SK-N-SH (cell line): Measurements from ENCODE around the gene SCAPER. TPM values are rescaled to one million over a fixed set of nuclear protein-coding genes. Genes with fewer than 3 reads are reported as not detected.

ENCODE experiments used
- CTCF ChIA-PET: fragments of 300-600, 350-600 bp; formaldehyde crosslinking; extraction: SDS; loops from one replicate; lab custom pipeline; 2021; lab: Yijun Ruan, JAX
- POLR2A ChIA-PET: fragments of 350-600 bp; sonication (Branson Sonifier 250); formaldehyde crosslinking; extraction: SDS; loops from one replicate; lab custom pipeline; 2020; ENCODE audit warnings: antibody characterized with exemption, inconsistent platforms; lab: Yijun Ruan, JAX
- DNase-seq: peaks from one replicate; pipeline ENCODE4 v3.0.0; 2012
- H2AFZ ChIP-seq: fragments of 200-600 bp; sonication (generic); 2 replicates; pipeline ENCODE4 v1.8.1; 2016; ENCODE audit warnings: antibody characterized with exemption, mild to moderate bottlenecking, low read depth
- H3F3A ChIP-seq: fragments of 200-600 bp; sonication (generic); replicated peaks from 2 replicates; pipeline ENCODE3; 2016; ENCODE audit warnings: antibody characterized with exemption, mild to moderate bottlenecking; ENCODE audit not compliant: insufficient read depth
- H3K27ac ChIP-seq, 2 experiments: fragments of 200-500 bp in 1 of 2; fragments of 200-600 bp in 1 of 2; sonication (Bioruptor generic) in 1 of 2; sonication (generic), shearing (Covaris generic) in 1 of 2; 2 replicates each; pipeline versions ENCODE4 v1.5.1 to v1.6.1; 2014 to 2016; ENCODE audit warnings: low read depth in 2 of 2, inconsistent platforms in 1 of 2, low read length in 1 of 2, mild to moderate bottlenecking in 1 of 2, mixed read lengths in 1 of 2
- H3K27me3 ChIP-seq: fragments of 200-600 bp; sonication (generic), shearing (Covaris generic); 2 replicates; pipeline ENCODE4 v1.6.1; 2016; ENCODE audit warnings: mixed run types; ENCODE audit not compliant: insufficient read depth
- H3K36me3 ChIP-seq, 2 experiments: fragments of 200-500 bp in 1 of 2; fragments of 200-600 bp in 1 of 2; sonication (Bioruptor generic) in 1 of 2; sonication (generic) in 1 of 2; replicated peaks in 1 of 2; 2 replicates each; pipeline versions ENCODE3 to v1.5.1; 2014 to 2016; ENCODE audit warnings: low read length in 1 of 2, mild to moderate bottlenecking in 1 of 2; ENCODE audit not compliant: insufficient read depth in 2 of 2, control insufficient read depth in 1 of 2
- H3K4me1 ChIP-seq, 2 experiments: fragments of 200-500 bp in 1 of 2; fragments of 200-600 bp in 1 of 2; sonication (Bioruptor generic) in 1 of 2; sonication (generic), shearing (Covaris generic) in 1 of 2; 2 replicates each; pipeline versions ENCODE4 v1.5.1 to v1.6.1; 2014 to 2016; ENCODE audit warnings: low read depth in 1 of 2, low read length in 1 of 2, mixed run types in 1 of 2; ENCODE audit not compliant: insufficient read depth in 2 of 2, control insufficient read depth in 1 of 2
- H3K4me2 ChIP-seq: fragments of 200-600 bp; sonication (generic), shearing (Covaris generic); 2 replicates; pipeline ENCODE4 v1.6.1; 2017; ENCODE audit warnings: mixed run types
- H3K4me3 ChIP-seq, 2 experiments: fragments of 200-500 bp in 1 of 2; fragments of 200-600 bp in 1 of 2; sonication (Bioruptor generic) in 1 of 2; sonication (generic), shearing (Covaris generic) in 1 of 2; 2 replicates each; pipeline versions ENCODE4 v1.5.1 to v1.8.1; 2014 to 2016; ENCODE audit warnings: low read depth in 2 of 2, inconsistent platforms in 1 of 2, low read length in 1 of 2, mild to moderate bottlenecking in 1 of 2, mixed read lengths in 1 of 2, moderate library complexity in 1 of 2
- H3K79me2 ChIP-seq: fragments of 200-600 bp; sonication (generic); 2 replicates; pipeline ENCODE4 v1.8.1; 2017; ENCODE audit warnings: mild to moderate bottlenecking; ENCODE audit not compliant: insufficient read depth
- H3K9ac ChIP-seq: fragments of 200-600 bp; sonication (generic); 2 replicates; pipeline ENCODE4 v1.6.1; 2017; ENCODE audit warnings: mixed run types
- H3K9me2 ChIP-seq: fragments of 200-600 bp; sonication (generic); 2 replicates; pipeline ENCODE4 v1.6.1; 2017; ENCODE audit warnings: mixed run types
- H3K9me3 ChIP-seq: fragments of 200-600 bp; sonication (generic); 2 replicates; pipeline ENCODE4 v1.6.1; 2017; ENCODE audit warnings: mixed run types, mild to moderate bottlenecking, moderate library complexity
- H4K20me1 ChIP-seq: fragments of 200-600 bp; sonication (generic); 2 replicates; pipeline ENCODE4 v1.6.1; 2017; ENCODE audit warnings: mild to moderate bottlenecking, mixed run types; ENCODE audit not compliant: insufficient read depth
- CTCF ChIP-seq: fragments of 200-600 bp; sonication (generic); IDR thresholded peaks from 2 replicates; pipeline ENCODE4 v1.6.1; 2017; ENCODE audit warnings: antibody characterized with exemption, mild to moderate bottlenecking, moderate library complexity
- EZH2phosphoT487 ChIP-seq: fragments of 200-600 bp; sonication (generic); IDR thresholded peaks from 2 replicates; pipeline ENCODE4 v1.6.1; 2017; ENCODE audit warnings: low read depth, mixed run types, mild to moderate bottlenecking, antibody characterized with exemption, moderate library complexity, borderline replicate concordance
- FOSL2 ChIP-seq: IDR thresholded peaks from 2 replicates; pipeline ENCODE4 v1.4.0; 2012; ENCODE audit warnings: low read depth, mild to moderate bottlenecking, moderate library complexity, borderline replicate concordance
- GABPA ChIP-seq: IDR thresholded peaks from 2 replicates; pipeline ENCODE4 v1.4.0; 2012; ENCODE audit warnings: low read depth, mild to moderate bottlenecking
- MAX ChIP-seq: IDR thresholded peaks from 2 replicates; pipeline ENCODE4 v1.4.0; 2012; ENCODE audit warnings: low read depth
- MXI1 ChIP-seq: IDR thresholded peaks from 2 replicates; pipeline ENCODE4 v1.6.1; 2012; ENCODE audit warnings: mild to moderate bottlenecking, low read depth, low read length, improper control_type of control experiment
- NRF1 ChIP-seq: IDR thresholded peaks from 2 replicates; pipeline ENCODE4 v1.6.1; 2012; ENCODE audit warnings: low read depth, mild to moderate bottlenecking, low read length
- PBX3 ChIP-seq: IDR thresholded peaks from 2 replicates; pipeline ENCODE4; 2012
- POLR2AphosphoS5 ChIP-seq: IDR thresholded peaks from 2 replicates; pipeline ENCODE4 v1.6.1; 2012; ENCODE audit warnings: low read depth, low read length
- RXRA ChIP-seq: IDR thresholded peaks from 2 replicates; pipeline ENCODE4 v1.4.0; 2012; ENCODE audit warnings: low read depth, mild to moderate bottlenecking, borderline replicate concordance
- TAF1 ChIP-seq: IDR thresholded peaks from 2 replicates; pipeline ENCODE4 v1.6.1; 2012; ENCODE audit warnings: low read depth, mild to moderate bottlenecking, low read length, moderate library complexity, borderline replicate concordance
- TEAD4 ChIP-seq: IDR thresholded peaks from 2 replicates; pipeline ENCODE4 v1.4.0; 2012; ENCODE audit warnings: mild to moderate bottlenecking, borderline replicate concordance; ENCODE audit not compliant: insufficient read depth
- USF1 ChIP-seq: IDR thresholded peaks from 2 replicates; pipeline ENCODE4 v1.4.0; 2012; ENCODE audit warnings: low read depth, borderline replicate concordance
- USF2 ChIP-seq: fragments of 150-350 bp; IDR thresholded peaks from 2 replicates; pipeline ENCODE4 v1.6.1; 2017; ENCODE audit warnings: antibody characterized with exemption, low read length, low read depth, borderline replicate concordance
- ZBTB33 ChIP-seq: IDR thresholded peaks from 2 replicates; pipeline ENCODE4 v1.4.0; 2012; ENCODE audit warnings: low read depth, borderline replicate concordance
- WGBS: methylation state at CpG from one replicate; pipeline ENCODE4 v1.1.6; 2017; ENCODE audit warnings: low lambda C conversion rate; 5-methylcytosine and 5-hydroxymethylcytosine counted together
- polyA plus RNA-seq, 3 experiments: library from polyadenylated mRNA; depleted of rRNA; stranded (reverse); fragments of >200 nt; gene quantifications; 2 replicates each; pipeline ENCODE4 v1.2.3, GENCODE V29; 2012

Gene SCAPER
- polyA plus RNA-seq, 1 of the 3 experiments (the other 2 are of a cell fraction) = 1.8 TPM

GRCh38 chr15:76337696-76338485 is 567.2 kb downstream of the SCAPER start:
- ChIA-PET POLR2A (interaction anchor here (1.5 kb wide), 1 partner anchor 181 kb away, joined by 4 read pairs; no protein-coding TSS in a partner anchor), CTCF (interaction anchor here (1.2 kb wide), 2 partner anchors 141 to 278 kb away, joined by 4 read pairs; partner anchors contain the start of gene TMEM266)
- peak; percentile 79 for DNase-seq
- Histone ChIP-seq H3K4me2 (peak overlapping the region; percentile 91), H3K9me2 (no peaks in the 10 kb centered on the region), H2AFZ (peak overlapping the region; percentile 89), H3K9me3 (no peaks in the 10 kb centered on the region), H3K27ac (peak overlapping the region; percentile 56 to 71), H3K9ac (peak overlapping the region; percentile 62), H3K79me2 (peaks cover 22% of the 10 kb centered on the region), H3F3A (peaks cover 8% of the 10 kb centered on the region), H3K36me3 (peaks cover 0 to 17% of the 10 kb centered on the region in 2 experiments), H3K4me3 (peak overlapping the region; percentile 54 to 74), H4K20me1 (0 out of 2 replicates have a peak, but pooled peaks cover 4% of the 10 kb centered on the region), H3K27me3 (no peaks in the 10 kb centered on the region), H3K4me1 (peaks cover 4 to 26% of the 10 kb centered on the region in 2 experiments; a peak in 2 of 4 replicates)
- 42% methylated on average over 31 of the region's 89 CpGs for WGBS
- TF ChIP-seq MAX (peak; percentile 87; the same call in 1 of the 2 replicates), PBX3 (no peak), POLR2AphosphoS5 (no peak), ZBTB33 (no peak), RXRA (no peak), CTCF (0 out of 2 replicates have a peak, but pooled peaks have one; percentile 5), TAF1 (no peak), FOSL2 (no peak), EZH2phosphoT487 (no peak), MXI1 (peak; percentile 83), NRF1 (no peak), TEAD4 (no peak), GABPA (no peak), USF1 (no peak), USF2 (no peak)
